Mesenteric fat pad (tissue), 1 donor: ENCODE measurements around the gene H19. TPM values are rescaled to one million over a fixed set of nuclear protein-coding genes. Genes with fewer than 3 reads are reported as not detected.

Source experiments
- DNase-seq: peaks from one replicate; pipeline ENCODE4 v3.0.0-alpha.2; 2020; ENCODE audit warnings: low spot score
- total RNA-seq: library from RNA; stranded (reverse); fragmentation: NEBNext Ultra II Directional; extraction: Animal tissue kit (Norgen Biotek cat#: 25700); gene quantifications from one replicate; pipeline ENCODE4 v1.2.1, GENCODE V29; 2021
- donor health status: DM: yes; HTN: yes; CAD: no.

The H19 gene
- total RNA-seq, 1 donor from 2014 or later = 292 TPM

- DNase-seq = no peak
These were observed 14.1 kb downstream of the H19 start for GRCh38 chr11:1983601-1983961.

- DNase-seq = no peak
These were observed 14.6 kb downstream of the H19 start for GRCh38 chr11:1982873-1983600.

GRCh38 chr11:1979607-1980006 lies 18.0 kb downstream of the H19 start:
- no peak for DNase-seq

GRCh38 chr11:1978720-1979473 lies 18.7 kb downstream of the H19 start:
- no peak for DNase-seq

- no peak for DNase-seq
These were observed 22.5 kb downstream of the H19 start for GRCh38 chr11:1975185-1975584.

- no peak for DNase-seq
These were observed 26.7 kb downstream of the H19 start for GRCh38 chr11:1970956-1971355.

GRCh38 chr11:1969776-1970175 lies 27.9 kb downstream of the H19 start:
- no peak for DNase-seq

- no peak for DNase-seq
These were observed 28.6 kb downstream of the H19 start for GRCh38 chr11:1969035-1969434.

- no peak for DNase-seq
These were observed 29.1 kb downstream of the H19 start for GRCh38 chr11:1968454-1969002.

GRCh38 chr11:1967641-1968225 lies 29.9 kb downstream of the H19 start:
- DNase-seq = no peak

- DNase-seq = no peak
These were observed 31.1 kb downstream of the H19 start for GRCh38 chr11:1966531-1966930.

- no peak for DNase-seq
These were observed 32.7 kb downstream of the H19 start for GRCh38 chr11:1964955-1965354.

- DNase-seq = no peak
These were observed 33.3 kb downstream of the H19 start for GRCh38 chr11:1964348-1964747.

GRCh38 chr11:1963864-1964263 lies 33.8 kb downstream of the H19 start:
- no peak for DNase-seq

GRCh38 chr11:1959786-1960185 lies 37.9 kb downstream of the H19 start:
- no peak for DNase-seq

GRCh38 chr11:1958367-1958766 lies 39.3 kb downstream of the H19 start:
- DNase-seq = no peak

GRCh38 chr11:1953489-1954266 lies 44.0 kb downstream of the H19 start:
- DNase-seq = no peak

GRCh38 chr11:1952806-1953482 lies 44.7 kb downstream of the H19 start:
- no peak for DNase-seq

- no peak for DNase-seq
These were observed 47.7 kb downstream of the H19 start for GRCh38 chr11:1949922-1950321.

GRCh38 chr11:1949302-1949701 lies 48.3 kb downstream of the H19 start:
- DNase-seq = no peak

GRCh38 chr11:1948389-1948788 lies 49.3 kb downstream of the H19 start:
- no peak for DNase-seq
